SU-DHL-6 (cell line): ENCODE measurements around the gene TELO2.

ENCODE experiments used
- CTCF ChIP-seq: fragments of 200-600 bp; sonication (generic); IDR thresholded peaks from one replicate; pipeline ENCODE4 v1.5.1; 2017; ENCODE audit warnings: antibody characterized with exemption, mild to moderate bottlenecking, low read length, moderate library complexity; ENCODE audit not compliant: insufficient read depth, poor library complexity, severe bottlenecking
- EZH2phosphoT487 ChIP-seq: fragments of 200-600 bp; sonication (generic), shearing (Covaris generic); conservative IDR thresholded peaks from 2 replicates; pipeline ENCODE4 v1.6.1; 2018; ENCODE audit warnings: mild to moderate bottlenecking, antibody characterized with exemption, low read length, moderate library complexity, mixed read lengths

GRCh38 chr16:1530883-1531637 lies 37.9 kb downstream of the TELO2 start:
- TF ChIP-seq CTCF: no peak
- no peak for TF ChIP-seq EZH2phosphoT487
